H1 (cell line): ENCODE measurements around the gene HOMER2. TPM values are rescaled to one million over a fixed set of nuclear protein-coding genes. Genes with fewer than 3 reads are reported as not detected.

Experiments used
- CTCF ChIA-PET: fragments of 300-600 bp; sonication (Branson Sonifier 250); formaldehyde crosslinking; loops from one replicate; lab custom pipeline; 2021; ENCODE audit not compliant: partially characterized antibody; lab: Charles Lee
- POLR2A ChIA-PET: fragments of 300-600 bp; sonication (Branson Sonifier 250); formaldehyde crosslinking; loops from one replicate; lab custom pipeline; 2021; ENCODE audit warnings: inconsistent platforms; ENCODE audit not compliant: partially characterized antibody; lab: Charles Lee
- DNase-seq, 2 experiments: peaks; one replicate each; pipeline versions ENCODE4 v3.0.0 to v3.0.0-alpha.2; 2010 to 2022; ENCODE audit warnings: low spot score in 2 of 2, low read depth in 1 of 2, mixed read lengths in 1 of 2
- FAIRE-seq: peaks from 2 replicates; lab custom pipeline; 2011; peaks lifted over from hg19 to GRCh38; lab: Jason Lieb, UNC
- H2AFZ ChIP-seq: 2 replicates; pipeline ENCODE4 v1.8.1; 2012; ENCODE audit warnings: low read length, inconsistent platforms
- H2AK5ac ChIP-seq: 2 replicates; pipeline ENCODE4 v1.6.1; 2013; ENCODE audit warnings: low read depth, low read length
- H2BK120ac ChIP-seq: replicated peaks from 2 replicates; pipeline ENCODE3; 2013; ENCODE audit warnings: low read depth, low read length, inconsistent platforms
- H2BK12ac ChIP-seq: 2 replicates; pipeline ENCODE4 v1.6.1; 2013; ENCODE audit warnings: low read depth, low read length
- H2BK15ac ChIP-seq: 2 replicates; pipeline ENCODE4 v1.6.1; 2013; ENCODE audit warnings: low read length
- H2BK20ac ChIP-seq: 2 replicates; pipeline ENCODE4 v1.6.1; 2013; ENCODE audit warnings: low read length
- H2BK5ac ChIP-seq: 2 replicates; pipeline ENCODE4 v1.6.1; 2013; ENCODE audit warnings: low read depth, low read length
- H3K14ac ChIP-seq: 2 replicates; pipeline ENCODE4 v1.6.1; 2013; ENCODE audit warnings: inconsistent platforms; ENCODE audit not compliant: insufficient read length
- H3K18ac ChIP-seq: 2 replicates; pipeline ENCODE4 v1.6.1; 2013; ENCODE audit warnings: low read length; ENCODE audit errors: extremely low read depth
- H3K23ac ChIP-seq: 2 replicates; pipeline ENCODE4 v1.6.1; 2013; ENCODE audit warnings: inconsistent platforms; ENCODE audit not compliant: insufficient read length
- H3K23me2 ChIP-seq: 2 replicates; pipeline ENCODE4 v1.6.1; 2013; ENCODE audit warnings: low read depth, low read length
- H3K27ac ChIP-seq: 2 replicates; pipeline ENCODE4 v1.6.1; 2011; ENCODE audit warnings: low read depth, low read length, inconsistent platforms
- H3K27me3 ChIP-seq, 4 experiments: replicated peaks in 1 of 4; 1 replicate in 1 of 4; 2 replicates in 3 of 4; pipeline versions ENCODE4 v1.6.1 to v1.8.1; 2011 to 2013; ENCODE audit warnings: low read length in 3 of 4, mild to moderate bottlenecking in 3 of 4, inconsistent platforms in 2 of 4, mixed read lengths in 2 of 4, moderate library complexity in 1 of 4; ENCODE audit not compliant: control insufficient read depth in 3 of 4, insufficient read depth in 3 of 4; ENCODE audit errors: extremely low read depth in 1 of 4
- H3K36me3 ChIP-seq, 4 experiments: 2 replicates each; pipeline versions ENCODE4 v1.6.1 to v1.8.1; 2011 to 2013; ENCODE audit warnings: mild to moderate bottlenecking in 4 of 4, low read length in 3 of 4, moderate library complexity in 2 of 4, control low read depth in 1 of 4, inconsistent platforms in 1 of 4; ENCODE audit not compliant: insufficient read depth in 4 of 4, control insufficient read depth in 2 of 4
- H3K4ac ChIP-seq: replicated peaks from 2 replicates; pipeline ENCODE3; 2013; ENCODE audit warnings: low read length, low read depth, mixed read lengths, inconsistent platforms; ENCODE audit not compliant: insufficient read length
- H3K4me1 ChIP-seq, 4 experiments: replicated peaks in 1 of 4; 1 replicate in 1 of 4; 2 replicates in 3 of 4; pipeline versions ENCODE4 v1.6.1 to v1.8.1; 2011 to 2013; ENCODE audit warnings: low read length in 3 of 4, inconsistent platforms in 2 of 4, mixed read lengths in 1 of 4; ENCODE audit not compliant: insufficient read depth in 4 of 4, control insufficient read depth in 3 of 4
- H3K4me2 ChIP-seq, 2 experiments: 2 replicates each; pipeline versions ENCODE4 v1.6.1 to v1.8.1; 2011 to 2013; ENCODE audit warnings: low read depth in 2 of 2, low read length in 2 of 2, control low read depth in 1 of 2, inconsistent platforms in 1 of 2, mild to moderate bottlenecking in 1 of 2; ENCODE audit not compliant: insufficient read depth in 1 of 2
- H3K4me3 ChIP-seq, 4 experiments: fragments of 200-600, 300-600 bp in 1 of 4; sonication (generic), shearing (Covaris generic), sonication (Bioruptor Twin) in 1 of 4; 2 replicates each; pipeline versions ENCODE4 v1.5.1 to v1.8.1; 2011 to 2016; ENCODE audit warnings: low read length in 4 of 4, low read depth in 3 of 4, control low read depth in 2 of 4, inconsistent platforms in 2 of 4, mild to moderate bottlenecking in 2 of 4, mixed read lengths in 1 of 4, moderate library complexity in 1 of 4; ENCODE audit not compliant: insufficient read depth in 2 of 4; ENCODE audit errors: extremely low read depth in 1 of 4
- H3K56ac ChIP-seq: replicated peaks from 2 replicates; pipeline ENCODE3; 2013; ENCODE audit warnings: low read depth, mild to moderate bottlenecking, mixed read lengths, low read length, inconsistent platforms; ENCODE audit not compliant: insufficient read length
- H3K79me1 ChIP-seq: 2 replicates; pipeline ENCODE4 v1.6.1; 2013; ENCODE audit warnings: low read depth, low read length, control low read depth
- H3K79me2 ChIP-seq, 2 experiments: 2 replicates each; pipeline versions ENCODE4 v1.6.1 to v1.8.1; 2012 to 2013; ENCODE audit warnings: low read length in 2 of 2, mild to moderate bottlenecking in 2 of 2, inconsistent platforms in 1 of 2; ENCODE audit not compliant: insufficient read depth in 2 of 2, control insufficient read depth in 1 of 2
- H3K9ac ChIP-seq, 4 experiments: replicated peaks in 1 of 4; 1 replicate in 1 of 4; 2 replicates in 3 of 4; pipeline versions ENCODE4 v1.6.1 to v1.8.1; 2011 to 2013; ENCODE audit warnings: low read depth in 3 of 4, low read length in 3 of 4, control low read depth in 2 of 4, mild to moderate bottlenecking in 2 of 4, moderate library complexity in 2 of 4, inconsistent platforms in 1 of 4; ENCODE audit errors: extremely low read depth in 1 of 4
- H3K9me3 ChIP-seq, 2 experiments: 2 replicates each; pipeline versions ENCODE4 v1.6.1 to v1.8.1; 2012 to 2013; ENCODE audit warnings: mild to moderate bottlenecking in 2 of 2, moderate library complexity in 2 of 2, control low read depth in 1 of 2, inconsistent platforms in 1 of 2, low read depth in 1 of 2, low read length in 1 of 2, mixed read lengths in 1 of 2; ENCODE audit not compliant: insufficient read depth in 2 of 2
- H4K20me1 ChIP-seq, 2 experiments: replicated peaks in 1 of 2; 2 replicates each; pipeline versions ENCODE3 to v1.8.1; 2011 to 2013; ENCODE audit warnings: inconsistent platforms in 2 of 2, low read length in 2 of 2, mild to moderate bottlenecking in 1 of 2; ENCODE audit not compliant: insufficient read depth in 2 of 2, control insufficient read depth in 1 of 2
- H4K5ac ChIP-seq: 2 replicates; pipeline ENCODE4 v1.6.1; 2013; ENCODE audit warnings: low read length, low read depth, mixed read lengths, inconsistent platforms; ENCODE audit not compliant: insufficient read length
- H4K8ac ChIP-seq: 2 replicates; pipeline ENCODE4 v1.8.0; 2013; ENCODE audit warnings: mild to moderate bottlenecking, moderate library complexity, low read length, inconsistent platforms; ENCODE audit not compliant: insufficient read depth; ENCODE audit errors: extremely low read depth
- H4K91ac ChIP-seq: replicated peaks from 2 replicates; pipeline ENCODE3; 2013; ENCODE audit warnings: low read length, mixed read lengths, inconsistent platforms; ENCODE audit not compliant: insufficient read length
- CREB1 ChIP-seq: IDR thresholded peaks from 2 replicates; pipeline ENCODE4 v1.6.1; 2012; ENCODE audit warnings: inconsistent platforms
- GABPA ChIP-seq: IDR thresholded peaks from 2 replicates; pipeline ENCODE4 v1.6.1; 2011; ENCODE audit warnings: mild to moderate bottlenecking, low read length, moderate library complexity, borderline replicate concordance; ENCODE audit not compliant: insufficient read depth
- HDAC2 ChIP-seq, 2 experiments: fragments of 300-600 bp in 1 of 2; sonication (generic) in 1 of 2; IDR thresholded peaks; 2 replicates each; pipeline ENCODE4 v1.6.1; 2011 to 2012; ENCODE audit warnings: low read depth in 2 of 2, low read length in 2 of 2, mild to moderate bottlenecking in 2 of 2, moderate library complexity in 2 of 2, borderline replicate concordance in 1 of 2, inconsistent platforms in 1 of 2
- POU5F1 ChIP-seq: IDR thresholded peaks from 2 replicates; pipeline ENCODE4 v1.6.1; 2011; ENCODE audit warnings: low read depth, mild to moderate bottlenecking, low read length, moderate library complexity
- TAF1 ChIP-seq: IDR thresholded peaks from 2 replicates; pipeline ENCODE4 v1.6.1; 2011; ENCODE audit warnings: mild to moderate bottlenecking, low read depth, low read length
- TBP ChIP-seq: IDR thresholded peaks from 2 replicates; pipeline ENCODE4 v1.6.1; 2011; ENCODE audit warnings: low read depth, low read length, improper control_type of control experiment
- WGBS, 2 experiments: shearing (Covaris generic) in 1 of 2; methylation state at CpG; one replicate each; pipeline versions ENCODE4 v1.1.6 to v1.1.7; 2013 to 2015; ENCODE audit warnings: low lambda C conversion rate in 2 of 2, mixed read lengths in 2 of 2, inconsistent platforms in 1 of 2, low coverage in 1 of 2, missing lambda C conversion rate in 1 of 2; ENCODE audit not compliant: insufficient replicate concordance in 2 of 2, insufficient coverage in 1 of 2, insufficient read length in 1 of 2; ENCODE audit errors: extremely low coverage in 1 of 2, missing lambda C conversion rate in 1 of 2; 5-methylcytosine and 5-hydroxymethylcytosine counted together
- polyA plus RNA-seq, 7 experiments: library from polyadenylated mRNA; depleted of rRNA in 3 of 7; stranded (reverse) in 5 of 7; unstranded in 2 of 7; fragments of >200 nt in 5 of 7; fragments of 200-250 nt in 2 of 7; gene quantifications; 1 replicate in 5 of 7; 2 replicates in 1 of 7; 4 replicates in 1 of 7; pipeline versions ENCODE4 v1.2.1 to v1.2.3, GENCODE V29; 2011 to 2013; ENCODE audit warnings: missing spikeins in 2 of 7, mixed read lengths in 2 of 7
- total RNA-seq: library from RNA; stranded (reverse); fragmentation: NEBNext Ultra II Directional; extraction: Animal tissue kit (Norgen Biotek cat#: 25700); gene quantifications from 2 replicates; pipeline ENCODE4 v1.2.1, GENCODE V29; 2021
- TF ChIP-seq, protein P1 (sequence below): IDR thresholded peaks from 2 replicates; pipeline ENCODE4 v1.6.1; 2012; ENCODE audit warnings: inconsistent platforms

The HOMER2 gene
- total and polyA plus RNA-seq, 2 of the 8 experiments (the other 6 are each of a cell fraction or from before 2014, with no cell fraction given), result 12.5 to 27.6 TPM

- no peak overlapping the region for H3K18ac ChIP-seq
- H3K79me2 ChIP-seq, result no peaks in the 10 kb centered on the region
- no peak overlapping the region for H4K91ac ChIP-seq
- ChIA-PET POLR2A (interaction anchor here (1.0 kb wide), 1 partner anchor 79 kb away, joined by 4 read pairs; no protein-coding TSS in a partner anchor), CTCF (interaction anchor here (1.0 kb wide), 1 partner anchor 10 kb away, joined by 3 read pairs; no protein-coding TSS in a partner anchor)
- no peak for FAIRE-seq
- H4K20me1 ChIP-seq, result no peaks in the 10 kb centered on the region
- no peaks in the 10 kb centered on the region; a peak in 1 of 7 replicates for H3K4me1 ChIP-seq
- no peak overlapping the region for H3K4ac ChIP-seq
- no peak overlapping the region for H2BK5ac ChIP-seq
- no peak overlapping the region for H3K4me3 ChIP-seq
- no peak overlapping the region for H2AFZ ChIP-seq
- no peaks in the 10 kb centered on the region for H3K36me3 ChIP-seq
- H2AK5ac ChIP-seq, result no peak overlapping the region
- no peak overlapping the region for H4K5ac ChIP-seq
- H2BK15ac ChIP-seq, result no peak overlapping the region
- H3K9me3 ChIP-seq, result no peaks in the 10 kb centered on the region
- no peak overlapping the region for H2BK120ac ChIP-seq
- H3K56ac ChIP-seq, result no peak overlapping the region
- no peak for DNase-seq
- 85% methylated on average over 3 of the region's 3 CpGs; no CpG with 5 or more reads in 1 of the 2 experiments for WGBS, 2 experiments
- no peak overlapping the region for H2BK12ac ChIP-seq
- no peak overlapping the region for H3K9ac ChIP-seq
- no peak overlapping the region for H3K4me2 ChIP-seq
- no peaks in the 10 kb centered on the region; the same call in 1 of the 2 replicates for H3K23me2 ChIP-seq
- H2BK20ac ChIP-seq, result no peak overlapping the region
- H3K14ac ChIP-seq, result no peak overlapping the region
- H3K27me3 ChIP-seq, result no peaks in the 10 kb centered on the region
- H3K27ac ChIP-seq, result no peak overlapping the region
- H3K23ac ChIP-seq, result no peak overlapping the region
- TF ChIP-seq GABPA (no peak), CREB1 (no peak), TBP (no peak), POU5F1 (no peak), HDAC2 (IDR thresholded peaks at IDR 0.05; ENCODE audit: borderline replicate concordance in 1 of 2, low read depth in 2 of 2, low read length in 2 of 2) (no peak), TAF1 (no peak)
- TF ChIP-seq, protein P1, sequence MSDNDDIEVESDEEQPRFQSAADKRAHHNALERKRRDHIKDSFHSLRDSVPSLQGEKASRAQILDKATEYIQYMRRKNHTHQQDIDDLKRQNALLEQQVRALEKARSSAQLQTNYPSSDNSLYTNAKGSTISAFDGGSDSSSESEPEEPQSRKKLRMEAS, result no peak
- H3K79me1 ChIP-seq, result no peaks in the 10 kb centered on the region
- no peak overlapping the region for H4K8ac ChIP-seq
Measured at GRCh38 chr15:82843566-82843965, 109.0 kb downstream of the HOMER2 start.
